CD4-positive, alpha-beta T cell treated with Interleukin-2 at 100 ng/mL for 4 hours (primary cell): ENCODE measurements around the gene STX7.

Experiments used
- DNase-seq: peaks from one replicate; pipeline ENCODE4 v3.0.0-alpha.2; 2020; ENCODE audit warnings: low spot score

STX7 gene

DNA sequence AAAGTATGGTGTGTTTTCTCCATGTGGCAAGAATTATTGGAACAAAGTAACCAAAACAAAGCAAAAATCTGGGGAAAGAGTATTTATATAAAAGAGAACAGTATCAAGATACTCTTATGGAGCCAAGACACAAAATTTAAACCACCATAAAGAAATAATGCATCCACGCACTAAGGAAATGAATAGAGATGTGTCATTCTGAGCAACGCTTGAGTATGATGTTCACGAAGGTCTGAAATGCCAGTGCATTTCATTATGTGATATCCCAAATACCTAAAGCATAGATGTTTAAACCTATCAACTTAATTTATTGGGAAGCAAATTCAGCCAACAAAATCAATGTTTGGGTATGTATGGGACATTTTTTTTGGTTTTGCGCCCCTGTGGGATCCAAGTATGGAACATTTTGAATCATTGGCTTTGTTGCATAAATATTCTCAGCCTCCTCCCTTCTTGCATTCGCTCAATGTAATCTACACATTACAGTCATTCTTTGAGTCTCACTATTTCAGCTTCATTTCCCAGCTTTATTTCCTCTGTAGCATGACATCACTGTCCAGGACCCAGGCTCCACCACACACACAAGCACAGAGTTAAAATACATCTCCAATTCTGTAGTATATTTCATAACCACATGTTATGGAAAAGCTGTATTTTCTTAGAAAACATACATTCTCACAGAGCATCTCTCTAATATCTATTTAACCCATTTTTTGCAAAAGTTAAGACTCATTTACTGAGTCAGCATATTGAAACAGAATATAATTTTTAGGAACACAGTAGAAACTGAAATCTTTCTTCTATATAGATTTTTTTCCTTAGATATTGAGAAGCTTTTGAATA is 100.0 kb downstream of the STX7 start:
- DNase-seq, result no peak

DNA sequence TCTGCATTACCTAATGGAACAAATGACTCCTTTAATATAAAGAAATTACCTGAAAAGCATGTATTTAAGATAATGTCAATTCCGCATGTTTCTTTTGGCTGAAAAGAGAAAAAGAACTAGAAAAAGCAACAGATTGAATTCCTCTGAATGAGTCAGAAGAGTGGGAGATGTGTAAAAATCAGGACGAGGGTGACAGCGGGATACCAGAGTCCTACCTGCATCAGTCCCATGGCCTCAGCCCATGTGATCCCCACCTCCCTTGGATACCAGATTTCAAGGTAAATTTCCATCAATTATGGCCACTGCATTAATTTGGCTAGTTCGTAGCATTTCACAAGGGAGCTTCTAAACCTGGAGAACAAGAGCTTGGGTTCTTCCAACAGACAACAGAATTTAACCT is 101.6 kb downstream of the STX7 start:
- no peak for DNase-seq

GRCh38 chr6:132410830-132411229 is 102.1 kb downstream of the STX7 start:
- DNase-seq, result no peak

- no peak for DNase-seq
These were observed 107.6 kb downstream of the STX7 start for GRCh38 chr6:132405143-132405915.

DNA sequence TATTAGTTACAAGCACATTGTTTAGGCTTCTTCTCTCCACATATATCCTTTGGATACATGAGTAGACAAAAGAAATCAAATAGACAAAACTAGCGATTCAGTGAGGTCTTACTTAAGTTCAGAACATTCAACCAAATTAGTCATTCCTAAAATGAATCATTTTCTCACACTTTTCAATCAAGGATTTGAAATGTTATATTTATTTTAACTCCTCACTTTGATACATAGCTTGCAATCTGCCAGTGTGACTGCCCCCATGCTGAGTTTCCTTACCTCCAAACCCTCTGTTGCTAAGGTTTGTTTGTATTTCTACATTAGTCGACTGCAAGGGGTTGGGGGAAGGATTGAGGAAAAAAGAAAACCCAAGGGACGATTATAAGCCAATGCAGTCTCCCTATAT is 108.2 kb downstream of the STX7 start:
- DNase-seq, result no peak

- no peak for DNase-seq
These were observed 108.6 kb downstream of the STX7 start for GRCh38 chr6:132404330-132404729.

GRCh38 chr6:132401618-132402285 is 111.2 kb downstream of the STX7 start:
- DNase-seq, result no peak

GRCh38 chr6:132400883-132401617 is 111.9 kb downstream of the STX7 start, which contains the start of gene MOXD1:
TSS of gene MOXD1 (minus strand) at chr6:132401475. CDS start at chr6:132401426, 49 bp downstream.
- DNase-seq, result no peak

DNA sequence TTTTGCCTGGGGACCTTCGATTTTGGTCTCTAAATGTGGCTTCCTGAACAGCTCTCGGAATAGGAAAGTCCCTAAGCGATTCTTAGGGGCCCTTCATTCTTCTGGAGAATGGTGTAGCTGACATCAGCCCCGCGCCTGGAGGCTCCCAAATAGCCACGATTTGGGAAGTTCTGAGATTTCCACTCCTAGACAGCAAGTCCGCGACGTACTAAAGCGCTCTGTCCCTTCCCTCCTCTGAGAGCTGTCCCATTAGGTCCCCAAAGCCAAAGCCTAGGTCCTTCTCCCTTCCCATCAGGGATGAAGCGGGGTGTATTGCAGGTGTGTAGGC is 112.4 kb downstream of the STX7 start:
- no peak for DNase-seq

DNA sequence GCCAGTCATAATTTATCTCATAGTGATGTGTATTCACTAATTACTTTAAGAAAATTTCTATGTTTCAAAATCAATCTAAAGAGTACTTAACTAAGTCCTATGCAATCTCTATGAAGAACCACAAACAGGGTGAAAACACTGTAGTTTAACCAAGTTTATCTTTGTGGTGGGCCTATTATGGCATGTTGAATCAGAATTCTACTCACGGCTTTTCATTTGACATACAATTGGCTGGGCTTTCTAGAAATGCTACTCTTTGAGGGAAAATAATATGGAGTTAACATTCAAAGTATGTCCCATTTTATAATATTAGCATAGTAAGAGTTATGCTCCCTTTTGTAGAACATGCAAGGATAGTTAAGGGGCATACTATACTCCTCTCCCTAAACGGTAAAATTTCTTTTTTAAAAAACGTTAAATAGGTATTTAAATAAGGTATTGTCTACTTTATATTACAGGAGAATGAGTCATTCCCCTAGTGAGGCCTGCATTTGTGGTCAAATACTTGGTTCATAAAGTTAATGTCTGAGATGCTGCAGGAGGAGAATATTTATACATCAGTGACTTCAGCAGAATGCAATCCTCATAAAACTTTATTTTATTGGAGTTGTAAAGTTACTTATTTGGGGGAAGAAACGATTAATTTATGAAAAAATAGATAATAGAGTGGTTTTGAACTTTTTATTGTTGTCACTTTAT is 113.4 kb downstream of the STX7 start:
- DNase-seq, result no peak
